ENCODE data around the gene PTPN3. TPM values are rescaled to one million over a fixed set of nuclear protein-coding genes. Genes with fewer than 3 reads are reported as not detected.

The PTPN3 gene
- polyA plus RNA-seq, 1 of the 3 experiments (the other 2 are of a cell fraction): 7.5 TPM

DNA sequence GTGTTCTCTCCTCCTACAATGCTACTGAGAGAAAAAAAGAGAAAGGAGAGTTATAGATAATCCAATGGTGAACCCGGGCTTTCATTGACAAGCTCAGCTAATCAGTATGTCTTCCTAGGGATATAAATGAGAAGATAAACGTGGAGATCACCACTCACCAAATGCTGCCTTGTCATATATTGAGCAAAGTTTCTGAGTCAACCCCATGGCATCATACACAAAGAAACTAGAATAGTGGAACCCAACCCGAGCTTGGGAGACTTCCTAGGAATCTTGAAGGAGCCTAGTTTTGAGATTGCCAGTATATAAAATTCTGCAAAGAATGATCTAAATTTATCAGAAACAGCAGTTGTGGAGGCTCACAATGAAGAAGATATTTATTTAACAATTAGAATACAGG lies 47.8 kb downstream of the PTPN3 start:
- H4K20me1 ChIP-seq (ENCODE audit: insufficient read depth): peaks cover 9% of the 10 kb centered on the region; the same call in 1 of the 2 replicates
- H3K9me3 ChIP-seq: no peaks in the 10 kb centered on the region
- 84% methylated on average over 3 of the region's 3 CpGs for WGBS (ENCODE audit: low lambda C conversion rate)
- ChIA-PET CTCF (interaction anchor here (0.7 to 6.2 kb wide), 5 partner anchors 9 to 63 kb away, joined by 3 to 47 read pairs (median 6); no protein-coding TSS in a partner anchor), POLR2A (no interaction called here)
- no peak overlapping the region for H2AFZ ChIP-seq (ENCODE audit: low read depth)
- no peaks in the 10 kb centered on the region for H3K9me2 ChIP-seq
- H3K27me3 ChIP-seq (ENCODE audit: insufficient read depth): no peaks in the 10 kb centered on the region
- H3F3A ChIP-seq (replicated peaks; ENCODE audit: insufficient read depth): peaks cover 45% of the 10 kb centered on the region
- H3K9ac ChIP-seq: no peak overlapping the region
- no peak overlapping the region for H3K4me3 ChIP-seq (ENCODE audit: low read depth in 2 of 2, low read length in 1 of 2)
- no peak overlapping the region for H3K4me2 ChIP-seq
- no peak for DNase-seq
- H3K27ac ChIP-seq (ENCODE audit: low read depth in 2 of 2, low read length in 1 of 2): peak overlapping the region in 1 of 2 experiments; percentile 87; a peak in 1 of 4 replicates
- no peaks in the 10 kb centered on the region for H3K79me2 ChIP-seq (ENCODE audit: insufficient read depth)
- H3K4me1 ChIP-seq (ENCODE audit: control insufficient read depth in 1 of 2, insufficient read depth in 2 of 2, low read depth in 1 of 2, low read length in 1 of 2): peaks cover 3 to 45% of the 10 kb centered on the region in 2 experiments; a peak in 2 of 4 replicates
- TF ChIP-seq SIN3A (IDR thresholded peaks at IDR 0.05; ENCODE audit: borderline replicate concordance, low read depth, low read length) (no peak), MEF2A (IDR thresholded peaks at IDR 0.05; ENCODE audit: borderline replicate concordance, low read depth) (no peak), RAD21 (IDR thresholded peaks at IDR 0.05; ENCODE audit: low read length) (no peak), TCF12 (IDR thresholded peaks at IDR 0.05) (no peak), FOSL2 (IDR thresholded peaks at IDR 0.05; ENCODE audit: borderline replicate concordance, low read depth) (no peak), GABPA (IDR thresholded peaks at IDR 0.05; ENCODE audit: low read depth) (no peak), NFIC (IDR thresholded peaks at IDR 0.05; ENCODE audit: borderline replicate concordance) (no peak)
- TF ChIP-seq, protein P1, sequence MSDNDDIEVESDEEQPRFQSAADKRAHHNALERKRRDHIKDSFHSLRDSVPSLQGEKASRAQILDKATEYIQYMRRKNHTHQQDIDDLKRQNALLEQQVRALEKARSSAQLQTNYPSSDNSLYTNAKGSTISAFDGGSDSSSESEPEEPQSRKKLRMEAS (IDR thresholded peaks at IDR 0.05; ENCODE audit: low read depth): no peak
- TF ChIP-seq, protein P2, sequence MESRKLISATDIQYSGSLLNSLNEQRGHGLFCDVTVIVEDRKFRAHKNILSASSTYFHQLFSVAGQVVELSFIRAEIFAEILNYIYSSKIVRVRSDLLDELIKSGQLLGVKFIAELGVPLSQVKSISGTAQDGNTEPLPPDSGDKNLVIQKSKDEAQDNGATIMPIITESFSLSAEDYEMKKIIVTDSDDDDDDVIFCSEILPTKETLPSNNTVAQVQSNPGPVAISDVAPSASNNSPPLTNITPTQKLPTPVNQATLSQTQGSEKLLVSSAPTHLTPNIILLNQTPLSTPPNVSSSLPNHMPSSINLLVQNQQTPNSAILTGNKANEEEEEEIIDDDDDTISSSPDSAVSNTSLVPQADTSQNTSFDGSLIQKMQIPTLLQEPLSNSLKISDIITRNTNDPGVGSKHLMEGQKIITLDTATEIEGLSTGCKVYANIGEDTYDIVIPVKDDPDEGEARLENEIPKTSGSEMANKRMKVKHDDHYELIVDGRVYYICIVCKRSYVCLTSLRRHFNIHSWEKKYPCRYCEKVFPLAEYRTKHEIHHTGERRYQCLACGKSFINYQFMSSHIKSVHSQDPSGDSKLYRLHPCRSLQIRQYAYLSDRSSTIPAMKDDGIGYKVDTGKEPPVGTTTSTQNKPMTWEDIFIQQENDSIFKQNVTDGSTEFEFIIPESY (IDR thresholded peaks at IDR 0.05; ENCODE audit: borderline replicate concordance, low read depth): no peak
- TF ChIP-seq, protein P3, sequence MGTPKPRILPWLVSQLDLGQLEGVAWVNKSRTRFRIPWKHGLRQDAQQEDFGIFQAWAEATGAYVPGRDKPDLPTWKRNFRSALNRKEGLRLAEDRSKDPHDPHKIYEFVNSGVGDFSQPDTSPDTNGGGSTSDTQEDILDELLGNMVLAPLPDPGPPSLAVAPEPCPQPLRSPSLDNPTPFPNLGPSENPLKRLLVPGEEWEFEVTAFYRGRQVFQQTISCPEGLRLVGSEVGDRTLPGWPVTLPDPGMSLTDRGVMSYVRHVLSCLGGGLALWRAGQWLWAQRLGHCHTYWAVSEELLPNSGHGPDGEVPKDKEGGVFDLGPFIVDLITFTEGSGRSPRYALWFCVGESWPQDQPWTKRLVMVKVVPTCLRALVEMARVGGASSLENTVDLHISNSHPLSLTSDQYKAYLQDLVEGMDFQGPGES (IDR thresholded peaks at IDR 0.05; ENCODE audit: low read depth, low read length): no peak
- H3K36me3 ChIP-seq (replicated peaks in 1 of 2; ENCODE audit: control insufficient read depth in 1 of 2, insufficient read depth in 2 of 2, low read length in 1 of 2): no peaks in the 10 kb centered on the region

DNA sequence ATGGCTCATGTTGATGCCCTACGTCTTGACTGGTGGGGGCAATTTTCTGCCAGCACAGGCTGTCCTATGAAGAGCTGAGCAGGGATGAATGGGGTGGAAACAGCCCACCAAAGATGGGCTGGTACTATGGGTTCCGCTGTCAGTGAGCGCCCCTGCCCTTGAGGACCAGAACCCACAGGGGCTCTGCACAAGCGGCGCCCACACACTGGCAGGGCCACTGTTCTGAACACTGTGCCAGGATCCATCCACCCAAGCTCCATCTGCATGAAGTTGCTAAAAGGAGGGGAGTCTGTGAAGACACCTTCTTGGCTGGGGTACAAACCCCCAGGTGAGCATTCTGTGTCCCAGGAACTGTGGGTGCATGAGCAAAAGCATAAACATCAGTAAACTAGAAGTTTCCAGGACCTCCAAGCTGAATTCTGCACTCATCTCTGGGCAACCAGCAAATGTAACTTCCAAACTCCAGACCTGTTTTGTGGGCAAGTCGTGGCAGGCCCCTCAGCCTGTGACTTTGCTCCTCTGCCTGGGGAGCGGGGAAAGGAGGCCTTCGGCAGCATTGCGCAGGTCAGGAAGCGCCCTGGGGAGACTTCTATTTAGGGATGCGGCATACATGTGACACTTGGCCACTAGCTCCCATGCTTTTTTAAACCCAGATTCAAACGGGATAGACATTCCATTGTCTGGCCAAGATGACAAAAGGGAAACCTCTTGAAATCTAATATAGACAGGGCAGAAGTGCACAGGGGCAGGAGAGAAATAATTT lies 48.9 kb downstream of the PTPN3 start:
- Histone ChIP-seq H3F3A (replicated peaks; ENCODE audit: insufficient read depth) (peaks cover 38% of the 10 kb centered on the region), H3K79me2 (ENCODE audit: insufficient read depth) (no peaks in the 10 kb centered on the region), H3K4me1 (ENCODE audit: control insufficient read depth in 1 of 2, insufficient read depth in 2 of 2, low read depth in 1 of 2, low read length in 1 of 2) (peaks cover 3 to 45% of the 10 kb centered on the region in 2 experiments; a peak in 2 of 4 replicates), H2AFZ (ENCODE audit: low read depth) (no peak overlapping the region), H3K4me3 (ENCODE audit: low read depth in 2 of 2, low read length in 1 of 2) (no peak overlapping the region), H3K9me2 (no peaks in the 10 kb centered on the region), H3K9ac (no peak overlapping the region), H3K9me3 (no peaks in the 10 kb centered on the region), H3K27me3 (ENCODE audit: insufficient read depth) (no peaks in the 10 kb centered on the region), H3K27ac (ENCODE audit: low read depth in 2 of 2, low read length in 1 of 2) (peak overlapping the region in 1 of 2 experiments; percentile 87; a peak in 3 of 4 replicates), H3K36me3 (replicated peaks in 1 of 2; ENCODE audit: control insufficient read depth in 1 of 2, insufficient read depth in 2 of 2, low read length in 1 of 2) (no peaks in the 10 kb centered on the region), H3K4me2 (peak overlapping the region; percentile 77; the same call in 1 of the 2 replicates), H4K20me1 (ENCODE audit: insufficient read depth) (peaks cover 9% of the 10 kb centered on the region; the same call in 1 of the 2 replicates)
- POLR2A ChIA-PET: no interaction called here
- DNase-seq: no peak
- no peak for TF ChIP-seq MXI1 (IDR thresholded peaks at IDR 0.05; ENCODE audit: low read depth, low read length)
- no peak for TF ChIP-seq GABPA (IDR thresholded peaks at IDR 0.05; ENCODE audit: low read depth)
- no peak for TF ChIP-seq RAD21 (IDR thresholded peaks at IDR 0.05; ENCODE audit: low read length)
- no peak for TF ChIP-seq TAF1 (IDR thresholded peaks at IDR 0.05; ENCODE audit: borderline replicate concordance, low read depth, low read length)
- 80% methylated on average over 3 of the region's 12 CpGs for WGBS (ENCODE audit: low lambda C conversion rate)
- CTCF ChIA-PET: interaction anchor here (1.3 to 6.2 kb wide), 4 partner anchors 8 to 37 kb away, joined by 3 to 47 read pairs (median 24); no protein-coding TSS in a partner anchor
